Medulla oblongata (tissue), 1 donor: ENCODE measurements around the gene LYPD4.
A peak's percentile ranks its signal among the peaks of the same experiment; 100 is the strongest.

ENCODE experiments used
- DNase-seq: peaks from one replicate; pipeline ENCODE4 v3.0.0-alpha.2; 2015; ENCODE audit errors: extremely low spot score

LYPD4 gene

GRCh38 chr19:41851456-41851855 lies 7.0 kb upstream of the LYPD4 start:
- DNase-seq, result no peak

GRCh38 chr19:41850381-41850780 lies 5.9 kb upstream of the LYPD4 start:
- no peak for DNase-seq

- DNase-seq, result no peak
Observed at GRCh38 chr19:41849067-41849466, 4.6 kb upstream of the LYPD4 start.

GRCh38 chr19:41848666-41849065 lies 4.2 kb upstream of the LYPD4 start:
- DNase-seq, result no peak

GRCh38 chr19:41847351-41848105 lies 3.0 kb upstream of the LYPD4 start:
- no peak for DNase-seq

GRCh38 chr19:41845051-41845590 lies 638 bp upstream of the LYPD4 start:
- no peak for DNase-seq

GRCh38 chr19:41845001-41845050 lies 343 bp upstream of the LYPD4 start, which contains the start of gene DMRTC2:
Gene DMRTC2, plus strand, starts transcription at chr19:41845042. Its CDS starts 2,387 bp downstream, at chr19:41847429.
- no peak for DNase-seq

GRCh38 chr19:41843371-41843770 lies 1.1 kb downstream of the LYPD4 start:
- DNase-seq, result no peak

GRCh38 chr19:41839211-41839610 lies 5.3 kb downstream of the LYPD4 start:
- DNase-seq, result no peak

GRCh38 chr19:41837981-41838708 lies 6.3 kb downstream of the LYPD4 start:
- no peak for DNase-seq

- peak; percentile 49 for DNase-seq
Observed at GRCh38 chr19:41821003-41821735, 23.3 kb downstream of the LYPD4 start.

GRCh38 chr19:41816761-41817160 lies 27.7 kb downstream of the LYPD4 start:
- no peak for DNase-seq

- no peak for DNase-seq
Observed at GRCh38 chr19:41815301-41815700, 29.2 kb downstream of the LYPD4 start.

- DNase-seq, result no peak
Observed at GRCh38 chr19:41813911-41814310, 30.6 kb downstream of the LYPD4 start.

- DNase-seq, result no peak
Observed at GRCh38 chr19:41811981-41812380, 32.5 kb downstream of the LYPD4 start.

- peak; percentile 67 for DNase-seq
Observed at GRCh38 chr19:41811036-41811435, 33.4 kb downstream of the LYPD4 start.

GRCh38 chr19:41810301-41810700 lies 34.2 kb downstream of the LYPD4 start:
- no peak for DNase-seq

GRCh38 chr19:41808663-41809566 lies 35.6 kb downstream of the LYPD4 start:
- DNase-seq, result peak; percentile 19

- no peak for DNase-seq
Observed at GRCh38 chr19:41807176-41807575, 37.3 kb downstream of the LYPD4 start.

- no peak for DNase-seq
Observed at GRCh38 chr19:41804336-41804735, 40.1 kb downstream of the LYPD4 start.

GRCh38 chr19:41802770-41803169 lies 41.7 kb downstream of the LYPD4 start:
- no peak for DNase-seq

- DNase-seq, result peak; percentile 27
Observed at GRCh38 chr19:41801792-41802211, 42.7 kb downstream of the LYPD4 start.
